Fibroblast of pulmonary artery (primary cell): Measurements from ENCODE around the gene ZRANB2.

Source experiments
- DNase-seq: peaks from one replicate; pipeline ENCODE4 v3.0.0-alpha.2; 2010; ENCODE audit warnings: low read depth
- H3K4me3 ChIP-seq: replicated peaks from 2 replicates; pipeline ENCODE4 v1.5.1; 2011; ENCODE audit warnings: low read depth, mild to moderate bottlenecking, control low read depth, low read length, moderate library complexity
- TF ChIP-seq, protein P1 (sequence below): IDR thresholded peaks from 2 replicates; pipeline ENCODE4 v1.5.1; 2011; ENCODE audit warnings: mild to moderate bottlenecking, control low read depth, low read length, inconsistent platforms; ENCODE audit errors: missing control alignments

ZRANB2 gene

DNA sequence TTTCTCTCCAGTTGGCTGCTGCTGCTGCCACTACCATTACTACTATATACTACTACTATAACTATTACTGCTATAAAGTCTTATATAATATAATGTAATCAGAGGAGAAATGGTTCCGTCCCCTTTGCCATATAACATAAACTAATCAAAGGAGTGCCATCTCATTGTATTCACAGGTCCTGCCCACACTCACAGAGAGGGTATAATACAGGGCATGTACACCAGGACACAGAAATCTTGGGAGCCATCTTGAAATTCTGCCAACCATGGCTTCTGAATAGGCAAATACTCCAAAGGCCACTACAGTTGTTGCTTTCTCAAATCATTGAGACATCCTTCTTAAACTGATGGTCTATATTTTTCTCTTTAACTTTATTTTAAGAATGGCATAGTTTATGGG is 6.9 kb upstream of the ZRANB2 start:
- H3K4me3 ChIP-seq = no peak overlapping the region
- TF ChIP-seq, protein P1, sequence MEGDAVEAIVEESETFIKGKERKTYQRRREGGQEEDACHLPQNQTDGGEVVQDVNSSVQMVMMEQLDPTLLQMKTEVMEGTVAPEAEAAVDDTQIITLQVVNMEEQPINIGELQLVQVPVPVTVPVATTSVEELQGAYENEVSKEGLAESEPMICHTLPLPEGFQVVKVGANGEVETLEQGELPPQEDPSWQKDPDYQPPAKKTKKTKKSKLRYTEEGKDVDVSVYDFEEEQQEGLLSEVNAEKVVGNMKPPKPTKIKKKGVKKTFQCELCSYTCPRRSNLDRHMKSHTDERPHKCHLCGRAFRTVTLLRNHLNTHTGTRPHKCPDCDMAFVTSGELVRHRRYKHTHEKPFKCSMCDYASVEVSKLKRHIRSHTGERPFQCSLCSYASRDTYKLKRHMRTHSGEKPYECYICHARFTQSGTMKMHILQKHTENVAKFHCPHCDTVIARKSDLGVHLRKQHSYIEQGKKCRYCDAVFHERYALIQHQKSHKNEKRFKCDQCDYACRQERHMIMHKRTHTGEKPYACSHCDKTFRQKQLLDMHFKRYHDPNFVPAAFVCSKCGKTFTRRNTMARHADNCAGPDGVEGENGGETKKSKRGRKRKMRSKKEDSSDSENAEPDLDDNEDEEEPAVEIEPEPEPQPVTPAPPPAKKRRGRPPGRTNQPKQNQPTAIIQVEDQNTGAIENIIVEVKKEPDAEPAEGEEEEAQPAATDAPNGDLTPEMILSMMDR = no peak
- no peak for DNase-seq

DNA sequence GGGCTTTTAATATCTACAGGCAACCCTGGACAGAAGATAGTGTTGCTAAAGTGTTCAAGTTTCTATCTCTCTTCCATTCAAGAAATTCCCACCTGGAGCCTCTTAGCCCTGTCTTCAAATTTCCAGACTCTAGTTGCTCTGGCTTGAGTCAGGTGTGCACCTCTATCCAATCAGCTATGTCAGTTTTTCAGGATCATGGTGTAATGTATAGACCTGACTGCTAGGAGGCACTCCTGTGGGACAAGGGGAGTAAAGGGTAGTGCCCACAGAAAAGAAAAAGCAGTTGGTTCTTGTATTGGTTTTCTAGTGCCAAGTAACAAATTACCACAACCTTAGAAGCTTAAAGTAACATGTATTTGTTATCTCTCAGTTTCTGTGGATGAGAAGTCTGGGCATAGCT is 6.2 kb upstream of the ZRANB2 start:
- DNase-seq = no peak
- H3K4me3 ChIP-seq = no peak overlapping the region
- TF ChIP-seq, protein P1 = no peak

DNA sequence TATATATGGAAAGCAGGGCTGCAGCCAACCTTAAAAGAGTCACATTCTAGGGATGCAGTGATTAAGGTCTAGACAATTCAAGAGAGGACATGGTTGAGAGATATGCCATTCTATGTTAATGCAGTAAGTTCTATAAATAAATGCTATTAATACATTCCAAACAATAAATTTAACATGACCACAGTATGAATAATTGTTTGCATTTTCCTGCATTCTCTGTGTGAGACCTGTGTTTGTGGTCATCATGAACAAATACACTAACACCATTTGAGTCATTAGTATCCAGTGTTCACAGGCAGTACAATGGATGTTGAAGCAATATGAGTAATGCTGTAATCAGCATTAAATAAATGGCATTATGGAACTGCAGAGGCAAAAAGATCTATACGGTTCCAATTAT is 5.5 kb upstream of the ZRANB2 start:
- peak; percentile 36 for DNase-seq
- TF ChIP-seq, protein P1 = no peak
- H3K4me3 ChIP-seq = no peak overlapping the region

DNA sequence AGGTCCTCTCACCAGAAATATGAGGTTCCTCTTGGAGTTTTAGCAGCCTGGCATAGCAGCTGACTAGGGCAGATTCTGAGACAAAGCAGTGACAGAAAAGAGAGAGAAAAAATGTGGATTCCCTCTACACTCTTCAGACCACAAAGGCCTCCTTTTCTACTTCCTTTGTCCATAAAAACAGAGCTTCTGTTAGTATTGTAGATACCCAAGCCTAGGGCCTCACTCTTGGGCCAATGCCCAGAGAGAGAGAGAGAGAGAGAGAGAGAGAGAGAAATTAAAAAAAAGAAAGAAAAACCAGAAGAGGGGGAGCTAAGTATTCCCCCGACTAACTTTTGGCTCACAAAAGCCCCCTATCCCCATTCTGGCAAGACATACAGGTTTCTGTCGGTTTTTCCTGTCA is 2.4 kb upstream of the ZRANB2 start:
- H3K4me3 ChIP-seq = no peak overlapping the region
- TF ChIP-seq, protein P1 = no peak
- DNase-seq = peak; percentile 58

DNA sequence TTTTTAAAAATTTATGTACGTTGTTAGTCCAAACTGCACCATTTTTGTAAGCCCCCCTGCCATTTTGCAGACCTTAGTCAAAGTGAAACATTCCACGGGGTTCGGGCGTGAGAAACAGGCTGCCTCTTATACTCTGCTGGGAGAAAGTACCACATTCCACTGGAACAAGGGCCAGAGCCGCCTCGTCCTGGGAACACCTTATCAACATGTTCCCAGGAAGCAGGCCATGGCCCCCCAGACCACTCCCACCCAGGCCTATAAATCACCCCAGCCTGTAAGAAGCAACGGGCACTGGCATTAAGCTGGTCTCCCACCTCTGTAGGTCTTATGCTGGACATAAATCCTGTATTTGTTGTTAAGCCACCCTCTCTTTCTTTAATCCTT is 854 bp upstream of the ZRANB2 start:
- TF ChIP-seq, protein P1 = no peak
- DNase-seq = no peak

DNA sequence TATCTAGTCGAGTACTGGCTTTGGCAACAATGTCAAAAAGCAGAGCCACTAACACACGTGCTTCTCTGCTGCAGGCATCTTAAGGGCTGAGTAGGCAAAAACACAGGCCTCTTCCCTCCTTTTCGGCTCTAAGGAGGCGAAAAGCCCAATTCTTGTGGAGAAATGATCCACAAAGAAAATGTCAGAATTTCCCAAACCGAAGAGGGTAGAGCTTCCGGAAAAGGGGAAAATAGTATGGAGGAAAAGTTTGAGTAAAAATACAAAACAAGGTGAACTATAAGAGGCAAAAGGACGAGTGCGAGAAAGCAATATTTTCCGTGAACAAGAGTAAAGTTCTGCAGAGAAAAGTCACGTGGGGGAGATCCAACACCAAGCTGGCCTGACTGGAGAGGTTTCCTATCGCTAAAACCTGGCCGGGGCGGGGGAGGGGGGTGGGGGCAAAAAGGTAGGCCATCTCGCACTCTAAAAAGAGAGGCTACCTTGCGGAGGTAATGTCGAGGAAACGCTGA is 551 bp downstream of the ZRANB2 start:
- DNase-seq = peak; percentile 13
- H3K4me3 ChIP-seq = peak overlapping the region; percentile 92
- TF ChIP-seq, protein P1 = no peak

More for the DNA sequence above, 854 bp upstream of the ZRANB2 start:
- H3K4me3 ChIP-seq = peak overlapping the region; percentile 92

DNA sequence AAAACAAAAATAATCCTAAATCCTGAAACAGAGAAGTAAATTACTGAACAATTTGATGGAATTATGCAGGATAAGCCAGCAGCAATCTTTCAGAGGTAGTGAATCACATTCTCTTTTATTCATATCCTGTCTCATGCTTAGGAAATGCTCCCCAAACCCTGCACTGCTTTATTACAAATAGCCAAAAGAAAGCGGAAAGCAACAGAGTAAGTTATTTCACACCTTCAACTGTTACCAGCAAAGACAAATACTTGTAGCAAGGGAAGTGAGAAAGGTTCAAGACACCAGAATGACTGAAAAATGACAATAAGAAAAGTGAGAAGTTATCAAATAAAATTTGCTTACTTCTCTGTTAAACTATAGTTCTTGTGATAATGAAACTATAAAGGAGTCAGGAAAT is 6.2 kb downstream of the ZRANB2 start:
- DNase-seq = no peak
- TF ChIP-seq, protein P1 = no peak
- no peak overlapping the region for H3K4me3 ChIP-seq
